GM15510 (cell line): ENCODE results near the gene C16orf90.

ENCODE experiments used
- POLR2A ChIP-seq: IDR thresholded peaks from 3 replicates; pipeline ENCODE4 v1.6.1; 2011; ENCODE audit warnings: borderline replicate concordance; ENCODE audit not compliant: insufficient read length; ENCODE audit errors: extremely low read depth

C16orf90 gene

DNA sequence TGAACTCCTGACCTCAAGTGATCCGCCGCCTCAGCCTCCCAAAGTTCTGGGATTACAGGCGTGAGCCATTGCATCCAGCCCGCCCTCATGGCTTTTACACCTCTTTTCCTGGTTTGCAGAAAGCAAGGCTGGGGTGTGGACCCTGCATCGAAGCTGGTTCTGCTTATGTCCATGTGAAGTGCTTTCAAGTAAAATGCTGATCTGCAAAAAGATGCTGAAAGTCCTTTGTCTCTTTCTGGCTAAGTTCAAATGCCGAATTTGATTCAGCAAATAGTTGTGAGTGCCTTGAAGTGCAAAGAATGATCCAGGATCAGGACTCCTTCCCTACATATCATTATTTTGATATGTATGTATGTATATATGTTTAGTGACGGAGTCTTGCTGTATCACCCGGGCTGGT lies 34.7 kb downstream of the C16orf90 start:
- TF ChIP-seq POLR2A: no peak

DNA sequence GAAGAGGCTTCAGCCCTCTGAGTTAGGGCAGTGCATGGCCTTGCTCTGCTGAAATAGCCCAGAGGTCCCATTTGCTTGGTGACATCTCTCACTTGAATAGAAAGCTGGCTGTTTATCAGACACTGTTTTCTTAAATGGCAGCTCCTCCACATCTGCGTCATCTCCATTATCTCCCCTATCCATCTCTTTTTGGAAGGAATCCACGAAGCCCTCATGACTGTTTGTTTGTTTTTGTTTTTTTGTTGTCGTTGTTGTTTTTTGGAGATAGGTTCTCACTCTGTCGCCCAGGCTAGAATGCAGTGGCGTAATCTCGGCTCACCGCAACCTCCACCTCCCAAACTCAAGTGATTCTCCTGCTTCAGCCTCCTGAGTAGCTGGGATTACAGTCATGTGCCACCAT lies 35.2 kb downstream of the C16orf90 start:
- no peak for TF ChIP-seq POLR2A

DNA sequence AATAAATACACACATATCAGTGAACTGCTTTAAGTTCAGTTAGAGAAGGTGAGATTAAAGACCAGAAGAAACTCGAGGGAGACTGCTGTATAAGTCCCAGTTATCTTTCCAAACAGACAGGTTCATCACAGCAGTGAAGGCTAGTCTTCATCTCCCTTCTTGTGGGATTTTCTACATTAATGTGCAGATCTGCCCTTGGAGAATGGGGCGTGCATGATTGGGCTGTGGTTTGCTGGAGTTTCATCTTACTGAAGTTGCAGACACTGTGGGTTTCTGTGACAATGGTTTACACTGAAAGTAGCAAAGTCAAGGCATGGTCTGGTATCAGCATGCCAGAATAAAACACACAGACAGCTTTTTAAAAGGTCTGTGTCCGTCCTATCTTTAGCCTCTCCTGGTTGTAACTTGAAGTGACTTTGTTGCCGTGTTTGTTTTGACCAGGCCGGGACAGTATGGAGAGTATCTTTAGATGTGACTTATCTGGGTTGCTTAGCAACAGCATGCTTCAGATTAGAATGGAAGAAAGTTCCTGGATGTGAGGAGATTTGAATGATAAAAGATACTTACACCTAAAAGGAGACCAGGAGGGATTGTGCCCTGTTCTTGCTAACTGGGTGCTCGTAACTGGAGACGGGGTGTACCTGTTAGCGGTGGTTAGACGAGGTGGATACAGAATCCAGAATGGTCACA lies 35.7 kb downstream of the C16orf90 start:
- TF ChIP-seq POLR2A: no peak

DNA sequence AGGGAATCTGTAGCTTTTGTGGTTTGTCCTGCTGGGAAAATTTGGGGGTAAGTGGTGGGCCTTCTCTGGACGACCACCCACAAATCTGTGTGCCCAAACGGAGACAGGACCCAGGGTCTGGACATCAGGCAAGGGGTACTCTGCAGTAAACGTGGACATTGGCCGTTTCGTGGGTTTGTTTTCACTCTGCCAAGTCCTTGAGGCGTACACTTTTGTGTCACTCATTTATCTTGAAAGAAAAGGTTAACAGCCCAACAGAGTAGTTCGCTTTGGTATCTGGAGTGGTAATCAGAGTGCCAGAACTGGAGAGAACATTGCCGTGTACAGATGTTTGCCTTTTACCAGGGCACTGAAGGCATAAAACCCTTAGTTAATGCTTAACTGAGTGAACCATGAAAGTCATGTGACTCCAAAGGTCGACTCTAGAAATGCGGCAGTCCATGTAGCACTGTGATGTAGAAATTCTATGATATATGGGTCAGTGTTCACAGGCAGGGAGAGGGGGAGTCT lies 36.4 kb downstream of the C16orf90 start:
- no peak for TF ChIP-seq POLR2A

DNA sequence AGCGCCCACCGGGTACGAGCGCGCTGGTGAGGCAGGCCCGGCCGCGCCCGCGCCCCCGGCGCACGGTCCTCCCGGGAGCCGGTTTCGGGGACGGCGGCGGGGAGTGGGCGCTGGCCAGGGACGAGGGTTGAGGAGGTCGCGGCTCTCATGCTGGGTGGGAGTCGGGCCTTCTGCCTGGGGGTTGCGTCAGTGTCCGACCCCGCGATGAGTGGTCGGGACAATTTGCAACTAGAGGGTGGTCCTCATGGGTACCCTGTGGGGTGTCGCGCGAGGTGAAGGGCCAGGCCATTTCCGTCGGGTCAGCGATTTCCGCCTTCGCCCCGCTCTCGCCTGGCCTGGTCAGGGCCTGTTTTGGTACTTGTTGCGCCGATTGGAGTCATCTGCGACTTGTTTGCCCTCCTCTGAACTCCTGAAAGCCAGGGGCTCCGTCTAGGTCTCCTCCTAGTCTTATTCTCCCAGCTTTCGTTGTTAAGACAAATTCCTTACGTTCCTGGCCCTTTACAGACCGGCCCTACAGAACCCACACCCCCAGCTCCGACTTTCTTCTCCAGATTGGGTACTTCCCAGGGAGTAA lies 36.9 kb downstream of the C16orf90 start:
- TF ChIP-seq POLR2A: no peak

- TF ChIP-seq POLR2A: peak; percentile 82
Observed at GRCh38 chr16:3457434-3458252, 37.6 kb downstream of the C16orf90 start.

DNA sequence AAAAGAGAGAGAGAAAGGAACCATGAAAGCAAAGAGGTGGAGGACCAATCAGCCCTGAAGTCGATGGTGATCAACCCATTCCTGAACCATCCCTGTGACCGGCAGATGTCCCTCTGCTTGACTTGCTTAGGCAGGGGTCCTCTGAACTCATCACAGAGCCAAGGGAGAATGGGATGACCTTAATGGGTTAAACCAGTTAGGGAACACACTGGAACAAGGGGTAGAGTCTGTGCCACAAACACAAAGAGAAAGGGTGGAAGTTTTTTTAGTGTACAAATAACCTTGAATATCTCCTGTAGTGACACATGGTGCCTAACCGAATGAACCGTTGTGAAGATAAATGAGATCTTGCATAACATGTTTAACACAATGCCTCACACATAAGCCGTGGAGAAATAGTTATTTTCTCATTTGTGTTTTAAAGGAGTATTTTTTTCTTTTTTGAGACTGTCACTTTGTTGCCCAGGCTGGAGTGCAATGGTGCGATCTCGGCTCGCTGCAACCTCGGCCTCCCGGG lies 40.6 kb downstream of the C16orf90 start:
- TF ChIP-seq POLR2A: no peak

- no peak for TF ChIP-seq POLR2A
Observed at GRCh38 chr16:3454093-3454492, 41.2 kb downstream of the C16orf90 start.

GRCh38 chr16:3444032-3444388 lies 51.3 kb downstream of the C16orf90 start:
- TF ChIP-seq POLR2A: no peak
